Measurements from ENCODE around the gene C10orf105. TPM values are rescaled to one million over a fixed set of nuclear protein-coding genes. Genes with fewer than 3 reads are reported as not detected.

Gene C10orf105
- total RNA-seq, 1 experiment from 2014 or later = not detected

GRCh38 chr10:71683301-71683700, 36.3 kb downstream of the C10orf105 start:
- no TSS peak for BruUV-seq (replicated peaks)
- H3K9ac ChIP-seq (ENCODE audit: low read length) = no peak overlapping the region
- H3K9me3 ChIP-seq (ENCODE audit: low read length) = no peaks in the 10 kb centered on the region
- no peaks in the 10 kb centered on the region for H3K9me2 ChIP-seq (replicated peaks; ENCODE audit: low read length)
- no peaks in the 10 kb centered on the region for H3K4me1 ChIP-seq (ENCODE audit: insufficient read depth, low read length)
- H3K27me3 ChIP-seq (ENCODE audit: low read length) = peaks cover 5% of the 10 kb centered on the region
- intact Hi-C loops (cut with micrococcal nuclease) = no loop called here
- no peaks in the 10 kb centered on the region for H3K79me2 ChIP-seq (ENCODE audit: low read length)
- H4K20me1 ChIP-seq (ENCODE audit: low read length) = no peaks in the 10 kb centered on the region
- H3F3A ChIP-seq (ENCODE audit: low read length, unreplicated experiment) = no peaks in the 10 kb centered on the region
- ChIA-PET CTCF (interaction anchor here (0.9 kb wide), 1 partner anchor 587 kb away, joined by 3 read pairs; no protein-coding TSS in a partner anchor), POLR2A (ENCODE audit: unreplicated experiment) (no interaction called here)
- ATAC-seq = no peak
- H3K27ac ChIP-seq (ENCODE audit: low read length) = no peak overlapping the region
- TF ChIP-seq EZH2 (IDR thresholded peaks at IDR 0.05; ENCODE audit: low read length, unreplicated experiment) (no peak), EZH2phosphoT487 (IDR thresholded peaks at IDR 0.05; ENCODE audit: borderline replicate concordance, low read length) (no peak)
- TF ChIP-seq, protein P1, sequence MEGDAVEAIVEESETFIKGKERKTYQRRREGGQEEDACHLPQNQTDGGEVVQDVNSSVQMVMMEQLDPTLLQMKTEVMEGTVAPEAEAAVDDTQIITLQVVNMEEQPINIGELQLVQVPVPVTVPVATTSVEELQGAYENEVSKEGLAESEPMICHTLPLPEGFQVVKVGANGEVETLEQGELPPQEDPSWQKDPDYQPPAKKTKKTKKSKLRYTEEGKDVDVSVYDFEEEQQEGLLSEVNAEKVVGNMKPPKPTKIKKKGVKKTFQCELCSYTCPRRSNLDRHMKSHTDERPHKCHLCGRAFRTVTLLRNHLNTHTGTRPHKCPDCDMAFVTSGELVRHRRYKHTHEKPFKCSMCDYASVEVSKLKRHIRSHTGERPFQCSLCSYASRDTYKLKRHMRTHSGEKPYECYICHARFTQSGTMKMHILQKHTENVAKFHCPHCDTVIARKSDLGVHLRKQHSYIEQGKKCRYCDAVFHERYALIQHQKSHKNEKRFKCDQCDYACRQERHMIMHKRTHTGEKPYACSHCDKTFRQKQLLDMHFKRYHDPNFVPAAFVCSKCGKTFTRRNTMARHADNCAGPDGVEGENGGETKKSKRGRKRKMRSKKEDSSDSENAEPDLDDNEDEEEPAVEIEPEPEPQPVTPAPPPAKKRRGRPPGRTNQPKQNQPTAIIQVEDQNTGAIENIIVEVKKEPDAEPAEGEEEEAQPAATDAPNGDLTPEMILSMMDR (conservative IDR thresholded peaks at IDR 0.05; ENCODE audit: low read depth, low read length) = no peak
- DNase-seq = no peak
- H3K4me2 ChIP-seq (ENCODE audit: low read length) = no peak overlapping the region
- H2AFZ ChIP-seq (ENCODE audit: low read length) = no peak overlapping the region
- no peak overlapping the region for H3K4me3 ChIP-seq (ENCODE audit: low read length)
- H3K36me3 ChIP-seq (ENCODE audit: low read depth, low read length) = no peaks in the 10 kb centered on the region

GRCh38 chr10:71681977-71682376, 37.6 kb downstream of the C10orf105 start:
- H3K79me2 ChIP-seq (ENCODE audit: low read length) = no peaks in the 10 kb centered on the region
- no peak overlapping the region for H3K4me2 ChIP-seq (ENCODE audit: low read length)
- intact Hi-C loops (cut with micrococcal nuclease) = no loop called here
- DNase-seq (no peak), ATAC-seq (no peak)
- no peak overlapping the region for H3K4me3 ChIP-seq (ENCODE audit: low read length)
- no peaks in the 10 kb centered on the region for H3K36me3 ChIP-seq (ENCODE audit: low read depth, low read length)
- H3K27ac ChIP-seq (ENCODE audit: low read length) = no peak overlapping the region
- H3K9me3 ChIP-seq (ENCODE audit: low read length) = no peaks in the 10 kb centered on the region
- H2AFZ ChIP-seq (ENCODE audit: low read length) = no peak overlapping the region
- no peaks in the 10 kb centered on the region for H3K9me2 ChIP-seq (replicated peaks; ENCODE audit: low read length)
- H3F3A ChIP-seq (ENCODE audit: low read length, unreplicated experiment) = no peaks in the 10 kb centered on the region
- BruUV-seq (replicated peaks) = no TSS peak
- no peaks in the 10 kb centered on the region for H4K20me1 ChIP-seq (ENCODE audit: low read length)
- peaks cover 17% of the 10 kb centered on the region for H3K27me3 ChIP-seq (ENCODE audit: low read length)
- ChIA-PET POLR2A (ENCODE audit: unreplicated experiment) (no interaction called here), CTCF (no interaction called here)
- no peak for TF ChIP-seq EZH2phosphoT487 (IDR thresholded peaks at IDR 0.05; ENCODE audit: borderline replicate concordance, low read length)
- TF ChIP-seq EZH2 (IDR thresholded peaks at IDR 0.05; ENCODE audit: low read length, unreplicated experiment) = no peak
- TF ChIP-seq, protein P1 (conservative IDR thresholded peaks at IDR 0.05; ENCODE audit: low read depth, low read length) = no peak
- no peak overlapping the region for H3K9ac ChIP-seq (ENCODE audit: low read length)
- no peaks in the 10 kb centered on the region for H3K4me1 ChIP-seq (ENCODE audit: insufficient read depth, low read length)

- peaks cover 17% of the 10 kb centered on the region for H3K27me3 ChIP-seq (ENCODE audit: low read length)
- H3F3A ChIP-seq (ENCODE audit: low read length, unreplicated experiment) = no peaks in the 10 kb centered on the region
- no peaks in the 10 kb centered on the region for H3K4me1 ChIP-seq (ENCODE audit: insufficient read depth, low read length)
- ChIA-PET POLR2A (ENCODE audit: unreplicated experiment) (no interaction called here), CTCF (no interaction called here)
- ATAC-seq = no peak
- H3K9ac ChIP-seq (ENCODE audit: low read length) = no peak overlapping the region
- intact Hi-C loops (cut with micrococcal nuclease) = no loop called here
- no peaks in the 10 kb centered on the region for H4K20me1 ChIP-seq (ENCODE audit: low read length)
- no peak overlapping the region for H3K4me2 ChIP-seq (ENCODE audit: low read length)
- TF ChIP-seq, protein P1 (conservative IDR thresholded peaks at IDR 0.05; ENCODE audit: low read depth, low read length) = no peak
- TF ChIP-seq EZH2phosphoT487 (IDR thresholded peaks at IDR 0.05; ENCODE audit: borderline replicate concordance, low read length) = no peak
- TF ChIP-seq EZH2 (IDR thresholded peaks at IDR 0.05; ENCODE audit: low read length, unreplicated experiment) = no peak
- no peaks in the 10 kb centered on the region for H3K9me3 ChIP-seq (ENCODE audit: low read length)
- H2AFZ ChIP-seq (ENCODE audit: low read length) = no peak overlapping the region
- H3K36me3 ChIP-seq (ENCODE audit: low read depth, low read length) = no peaks in the 10 kb centered on the region
- no peak for DNase-seq
- no peak overlapping the region for H3K4me3 ChIP-seq (ENCODE audit: low read length)
- H3K9me2 ChIP-seq (replicated peaks; ENCODE audit: low read length) = no peaks in the 10 kb centered on the region
- BruUV-seq (replicated peaks) = no TSS peak
- no peaks in the 10 kb centered on the region for H3K79me2 ChIP-seq (ENCODE audit: low read length)
- no peak overlapping the region for H3K27ac ChIP-seq (ENCODE audit: low read length)
Measured at GRCh38 chr10:71679425-71679824, 40.2 kb downstream of the C10orf105 start.

All from PC-3 (cell line).